Globus pallidus (tissue), 1 donor: Measurements from ENCODE around the gene CD274.

Experiments
- DNase-seq: peaks from one replicate; pipeline ENCODE4 v3.0.0-alpha.2; 2015; ENCODE audit warnings: low spot score

Gene CD274

GRCh38 chr9:5500441-5501235 lies 50.3 kb downstream of the CD274 start:
- no peak for DNase-seq

GRCh38 chr9:5502553-5502952 lies 52.2 kb downstream of the CD274 start:
- DNase-seq, result no peak

GRCh38 chr9:5509573-5509972 lies 59.2 kb downstream of the CD274 start:
- DNase-seq, result no peak

- peak; percentile 37 for DNase-seq
Measured at GRCh38 chr9:5510360-5510931, 60.1 kb downstream of the CD274 start, which contains the start of gene PDCD1LG2. TSS of gene PDCD1LG2 (plus strand) at chr9:5510531. CDS start at chr9:5522547, 12,016 bp downstream.

- DNase-seq, result no peak
Measured at GRCh38 chr9:5510989-5511388, 60.6 kb downstream of the CD274 start.

GRCh38 chr9:5511476-5511875 lies 61.1 kb downstream of the CD274 start:
- DNase-seq, result no peak

GRCh38 chr9:5511935-5512580 lies 61.7 kb downstream of the CD274 start:
- DNase-seq, result no peak

- no peak for DNase-seq
Measured at GRCh38 chr9:5512658-5513452, 62.5 kb downstream of the CD274 start.

GRCh38 chr9:5513966-5514616 lies 63.7 kb downstream of the CD274 start:
- no peak for DNase-seq

GRCh38 chr9:5514617-5515260 lies 64.4 kb downstream of the CD274 start:
- no peak for DNase-seq

GRCh38 chr9:5515261-5515650 lies 64.9 kb downstream of the CD274 start:
- no peak for DNase-seq

- DNase-seq, result no peak
Measured at GRCh38 chr9:5516453-5517220, 66.3 kb downstream of the CD274 start.

- no peak for DNase-seq
Measured at GRCh38 chr9:5518171-5518936, 68.0 kb downstream of the CD274 start.

GRCh38 chr9:5518937-5519319 lies 68.6 kb downstream of the CD274 start:
- DNase-seq, result no peak
